Right lobe of liver (tissue), 6 donors: Measurements from ENCODE around the gene FTSJ1. TPM values are rescaled to one million over a fixed set of nuclear protein-coding genes. Genes with fewer than 3 reads are reported as not detected.

Experiments
- ATAC-seq, 4 donors: fragments of 200-7000 bp; cut with Tn5 transposase; one replicate each; pipeline ENCODE4 v1.9.1; 2020; ENCODE audit warnings: mild to moderate bottlenecking in 4 of 4, moderate library complexity in 4 of 4
- DNase-seq, 3 donors: peaks; one replicate each; pipeline ENCODE4 v3.0.0-alpha.2; 2020
- H3K27ac ChIP-seq, 3 donors: fragments of 200-600 bp; one replicate each; pipeline ENCODE4 v1.8.0; 2022
- H3K27me3 ChIP-seq, 2 donors: fragments of 200-600 bp; one replicate each; pipeline ENCODE4 v1.8.0; 2022
- H3K36me3 ChIP-seq, 4 donors: fragments of 200-600 bp; sonication (generic) in 1 of 4; one replicate each; pipeline versions ENCODE4 v1.5.1 to v1.8.0; 2017 to 2022; ENCODE audit warnings: control low read depth in 1 of 4
- H3K4me1 ChIP-seq, 4 donors: fragments of 200-600 bp; sonication (generic) in 1 of 4; one replicate each; pipeline versions ENCODE4 v1.5.1 to v1.8.0; 2017 to 2022; ENCODE audit warnings: control low read depth in 1 of 4
- H3K4me3 ChIP-seq, 3 donors: fragments of 200-600 bp; one replicate each; pipeline ENCODE4 v1.8.0; 2022
- H3K9me3 ChIP-seq, 4 donors: fragments of 200-600 bp; sonication (generic) in 1 of 4; one replicate each; pipeline versions ENCODE4 v1.5.1 to v1.8.0; 2017 to 2022; ENCODE audit warnings: control low read depth in 1 of 4
- POLR2A ChIP-seq: fragments of 450-650 bp; IDR thresholded peaks from one replicate; pipeline ENCODE4 v1.6.1; 2017; ENCODE audit warnings: antibody characterized with exemption, mild to moderate bottlenecking
- whole genome bisulfite sequencing: methylation state at CpG from one replicate; pipeline ENCODE4 v1.1.6; 2018; ENCODE audit warnings: low coverage, low lambda C conversion rate; ENCODE audit not compliant: insufficient coverage; ENCODE audit errors: missing lambda C conversion rate; 5-methylcytosine and 5-hydroxymethylcytosine counted together
- intact Hi-C, 2 donors: fragments of 100-400 bp; cut with DNase I; formaldehyde crosslinking; loops; one replicate each; pipeline versions ENCODE4 v1.11.2 to v1.14.1; 2022
- total RNA-seq, 6 experiments: library from RNA; depleted of rRNA in 2 of 6; stranded (reverse); fragments of >200 nt in 2 of 6; fragmentation: NEBNext Ultra II Directional in 3 of 6; extraction: Animal tissue kit (Norgen Biotek cat#: 25700) in 3 of 6; gene quantifications; one replicate each; pipeline versions ENCODE4 v1.1.0 to v1.2.4, GENCODE V29; 2016 to 2023
- TF ChIP-seq, protein P1 (sequence below), 4 donors: fragments of 200-600 bp in 3 of 4; fragments of 450-650 bp in 1 of 4; IDR thresholded peaks; one replicate each; pipeline versions ENCODE4 v1.5.1 to v1.8.0; 2016 to 2022; ENCODE audit warnings: antibody characterized with exemption in 4 of 4, mild to moderate bottlenecking in 2 of 4
- donor health status: DM: no; HTN: yes; CAD: no.
- donor health status: DM: no; HTN: no; CAD: no.
- donor health status: DM: no; HTN: no; CAD: no.
- donor health status: DM: no; HTN: yes; CAD: no.
- donor health status: DM: no; HTN: yes; CAD: no.

The FTSJ1 gene
- total RNA-seq, 6 experiments from 2014 or later: 9.9 to 30.4 (median 12.5) TPM

DNA sequence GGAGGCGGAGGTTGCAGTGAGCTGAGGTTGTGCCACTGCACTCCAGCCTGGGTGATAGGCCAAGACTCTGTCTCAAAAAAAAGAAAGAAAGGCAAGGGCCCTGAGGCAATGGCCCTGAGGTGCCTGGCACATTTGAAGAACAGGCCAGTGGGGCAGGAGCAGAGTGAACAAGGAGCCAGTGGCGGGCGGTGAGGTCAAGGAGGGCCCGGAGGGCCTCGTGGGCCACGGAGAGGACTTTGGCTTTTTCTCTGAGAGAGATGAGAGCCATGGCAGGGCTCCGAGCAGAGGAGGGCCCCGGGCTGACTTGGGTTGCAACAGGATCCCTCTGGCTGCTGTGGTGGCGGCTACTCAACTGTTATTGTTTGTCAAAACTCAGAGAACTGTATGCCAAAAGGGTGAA is 13.3 kb downstream of the FTSJ1 start:
- Histone ChIP-seq H3K9me3 (no peaks in the 10 kb centered on the region), H3K36me3 (no peaks in the 10 kb centered on the region), H3K4me3 (no peak overlapping the region), H3K27me3 (no peaks in the 10 kb centered on the region), H3K27ac (no peak overlapping the region), H3K4me1 (no peaks in the 10 kb centered on the region)
- ATAC-seq (no peak), DNase-seq (peak in 1 of 3 donors; percentile 17)
- intact Hi-C loops: no loop called here
- WGBS: 81% methylated on average over 8 of the region's 9 CpGs
- no peak for TF ChIP-seq POLR2A
- TF ChIP-seq, protein P1, sequence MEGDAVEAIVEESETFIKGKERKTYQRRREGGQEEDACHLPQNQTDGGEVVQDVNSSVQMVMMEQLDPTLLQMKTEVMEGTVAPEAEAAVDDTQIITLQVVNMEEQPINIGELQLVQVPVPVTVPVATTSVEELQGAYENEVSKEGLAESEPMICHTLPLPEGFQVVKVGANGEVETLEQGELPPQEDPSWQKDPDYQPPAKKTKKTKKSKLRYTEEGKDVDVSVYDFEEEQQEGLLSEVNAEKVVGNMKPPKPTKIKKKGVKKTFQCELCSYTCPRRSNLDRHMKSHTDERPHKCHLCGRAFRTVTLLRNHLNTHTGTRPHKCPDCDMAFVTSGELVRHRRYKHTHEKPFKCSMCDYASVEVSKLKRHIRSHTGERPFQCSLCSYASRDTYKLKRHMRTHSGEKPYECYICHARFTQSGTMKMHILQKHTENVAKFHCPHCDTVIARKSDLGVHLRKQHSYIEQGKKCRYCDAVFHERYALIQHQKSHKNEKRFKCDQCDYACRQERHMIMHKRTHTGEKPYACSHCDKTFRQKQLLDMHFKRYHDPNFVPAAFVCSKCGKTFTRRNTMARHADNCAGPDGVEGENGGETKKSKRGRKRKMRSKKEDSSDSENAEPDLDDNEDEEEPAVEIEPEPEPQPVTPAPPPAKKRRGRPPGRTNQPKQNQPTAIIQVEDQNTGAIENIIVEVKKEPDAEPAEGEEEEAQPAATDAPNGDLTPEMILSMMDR (IDR thresholded peaks at IDR 0.05): no peak

- Histone ChIP-seq H3K9me3 (no peaks in the 10 kb centered on the region), H3K36me3 (no peaks in the 10 kb centered on the region), H3K4me3 (no peak overlapping the region), H3K27me3 (no peaks in the 10 kb centered on the region), H3K27ac (no peak overlapping the region), H3K4me1 (no peaks in the 10 kb centered on the region)
- WGBS: 75% methylated on average over 2 of the region's 2 CpGs
- intact Hi-C loops: no loop called here
- TF ChIP-seq POLR2A: no peak
- TF ChIP-seq, protein P1 (IDR thresholded peaks at IDR 0.05): no peak
- DNase-seq (no peak), ATAC-seq (no peak)
These were observed 13.9 kb downstream of the FTSJ1 start for GRCh38 chrX:48489892-48490291.

GRCh38 chrX:48490661-48491060 is 14.7 kb downstream of the FTSJ1 start:
- Histone ChIP-seq H3K4me1 (no peaks in the 10 kb centered on the region), H3K36me3 (no peaks in the 10 kb centered on the region), H3K27ac (no peak overlapping the region), H3K9me3 (no peaks in the 10 kb centered on the region), H3K4me3 (no peak overlapping the region), H3K27me3 (no peaks in the 10 kb centered on the region)
- TF ChIP-seq, protein P1 (IDR thresholded peaks at IDR 0.05): no peak
- no peak for TF ChIP-seq POLR2A
- DNase-seq: peak in 1 of 3 donors; percentile 13
- intact Hi-C loops: no loop called here
- 50% methylated on average over 2 of the region's 8 CpGs for WGBS
- ATAC-seq: no peak

GRCh38 chrX:48491809-48492208 is 15.8 kb downstream of the FTSJ1 start:
- Histone ChIP-seq H3K36me3 (no peaks in the 10 kb centered on the region), H3K9me3 (no peaks in the 10 kb centered on the region), H3K27ac (no peak overlapping the region), H3K4me3 (no peak overlapping the region), H3K4me1 (no peaks in the 10 kb centered on the region), H3K27me3 (no peaks in the 10 kb centered on the region)
- WGBS: 100% methylated on average over 1 of the region's 9 CpGs
- TF ChIP-seq POLR2A: no peak
- TF ChIP-seq, protein P1 (IDR thresholded peaks at IDR 0.05): no peak
- intact Hi-C loops: no loop called here
- ATAC-seq: no peak
- peak in 1 of 3 donors; percentile 27 for DNase-seq
